ENCODE results near the gene SLC2A2.

SLC2A2 gene

GRCh38 chr3:171028025-171028778, 1.7 kb upstream of the SLC2A2 start:
- no peak for DNase-seq

DNA sequence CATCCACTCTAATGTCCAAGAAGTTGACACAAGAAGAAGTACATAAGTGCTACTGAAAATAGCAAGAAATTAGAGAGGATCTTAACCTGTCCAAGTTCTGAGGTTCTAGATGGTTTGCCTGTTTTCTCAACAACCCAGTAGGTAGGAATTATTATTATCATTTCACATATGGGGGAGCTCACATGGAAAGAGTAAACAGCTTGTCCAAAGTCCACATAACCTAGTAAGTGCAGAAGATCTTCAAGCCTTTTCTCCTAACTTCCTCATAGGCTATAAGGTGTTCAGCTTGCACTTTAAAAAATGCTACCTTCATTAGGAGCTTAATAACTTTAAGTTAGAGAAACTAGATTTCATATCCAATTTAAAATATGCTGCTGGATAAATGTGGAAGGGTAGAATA, 3.0 kb downstream of the SLC2A2 start:
- no peak for DNase-seq

DNA sequence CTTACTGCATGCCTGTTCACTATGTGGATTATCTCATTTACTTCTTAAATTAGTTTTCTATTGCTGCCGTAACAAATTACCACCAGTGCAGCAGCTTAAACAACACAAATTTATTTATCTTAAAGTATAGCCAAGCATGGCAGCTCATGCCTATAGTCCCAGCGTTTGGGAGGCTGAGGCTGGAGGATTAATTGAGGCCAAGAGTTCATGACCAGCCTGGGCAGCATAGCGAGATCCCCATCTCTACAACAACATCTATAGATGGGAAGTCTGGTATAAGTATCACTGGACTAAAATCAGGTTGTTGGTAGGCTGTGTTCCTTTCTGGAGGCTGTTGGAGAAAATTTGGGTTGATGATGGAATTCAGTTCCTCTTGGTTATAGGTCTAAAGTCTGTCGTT, 5.1 kb downstream of the SLC2A2 start:
- no peak for DNase-seq

GRCh38 chr3:171018156-171018935, 8.2 kb downstream of the SLC2A2 start:
- no peak for DNase-seq

DNA sequence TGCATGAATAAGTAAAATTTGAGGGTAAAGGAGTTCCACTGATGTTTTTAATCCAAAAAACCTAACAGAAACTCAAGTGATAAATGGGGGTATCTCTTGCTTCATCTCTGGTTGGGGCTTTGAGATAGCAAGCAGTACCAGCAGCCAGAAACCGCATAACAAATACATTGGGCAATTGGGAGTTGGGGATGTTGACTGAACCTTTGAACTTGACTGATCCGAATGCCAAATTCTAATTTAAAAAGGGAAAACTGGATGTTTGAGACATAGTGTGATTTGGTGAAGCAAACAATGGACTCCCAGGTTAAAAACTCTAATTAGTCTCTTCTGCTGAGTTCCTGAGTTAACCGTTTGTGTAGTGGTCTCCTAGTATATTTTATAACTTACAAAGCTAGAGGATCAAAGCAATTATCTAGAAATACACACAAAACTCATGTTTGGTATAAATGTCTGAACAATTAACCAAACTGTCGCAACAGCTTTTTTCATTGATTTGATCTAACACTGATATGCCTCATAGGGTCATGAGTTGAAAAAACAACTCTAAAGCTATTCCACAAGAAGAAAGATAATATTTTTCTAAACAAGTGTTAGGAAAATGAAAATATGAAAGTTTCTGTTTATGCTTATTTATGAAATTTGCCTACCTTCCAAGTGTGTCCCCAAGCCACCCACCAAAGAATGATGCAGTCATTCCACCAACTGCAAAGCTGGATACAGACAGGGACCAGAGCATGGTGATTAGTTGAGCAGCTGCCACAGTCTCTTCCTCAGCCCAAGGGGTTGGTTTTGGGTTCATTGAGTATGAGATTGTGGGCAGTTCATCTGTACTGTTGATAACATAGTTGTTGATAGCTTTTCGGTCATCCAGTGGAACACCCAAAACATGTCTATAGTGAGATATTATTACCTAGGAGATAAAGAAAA, 12.4 kb downstream of the SLC2A2 start:
- DNase-seq, result no peak

DNA sequence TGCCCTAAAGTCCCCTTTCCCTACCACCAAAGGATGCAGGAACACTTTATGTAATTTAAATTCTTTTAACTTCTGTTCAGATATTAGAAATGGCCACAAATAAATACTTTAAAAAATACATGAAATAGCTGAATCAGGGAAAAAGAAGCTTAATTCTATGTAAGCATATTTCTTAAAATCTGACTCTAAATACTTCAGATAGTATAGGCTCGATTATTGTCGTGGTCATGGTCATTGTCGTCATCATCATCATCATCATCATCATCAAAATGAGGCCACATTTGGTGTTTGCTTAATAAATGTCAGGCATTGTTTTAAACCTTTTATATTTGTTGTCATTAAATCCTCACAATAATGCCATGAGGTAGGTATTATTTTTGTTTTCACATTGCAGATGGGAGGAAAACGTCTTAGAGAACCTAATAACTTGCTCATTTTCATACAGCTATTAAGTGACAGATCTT, 14.6 kb downstream of the SLC2A2 start:
- DNase-seq, result no peak

DNA sequence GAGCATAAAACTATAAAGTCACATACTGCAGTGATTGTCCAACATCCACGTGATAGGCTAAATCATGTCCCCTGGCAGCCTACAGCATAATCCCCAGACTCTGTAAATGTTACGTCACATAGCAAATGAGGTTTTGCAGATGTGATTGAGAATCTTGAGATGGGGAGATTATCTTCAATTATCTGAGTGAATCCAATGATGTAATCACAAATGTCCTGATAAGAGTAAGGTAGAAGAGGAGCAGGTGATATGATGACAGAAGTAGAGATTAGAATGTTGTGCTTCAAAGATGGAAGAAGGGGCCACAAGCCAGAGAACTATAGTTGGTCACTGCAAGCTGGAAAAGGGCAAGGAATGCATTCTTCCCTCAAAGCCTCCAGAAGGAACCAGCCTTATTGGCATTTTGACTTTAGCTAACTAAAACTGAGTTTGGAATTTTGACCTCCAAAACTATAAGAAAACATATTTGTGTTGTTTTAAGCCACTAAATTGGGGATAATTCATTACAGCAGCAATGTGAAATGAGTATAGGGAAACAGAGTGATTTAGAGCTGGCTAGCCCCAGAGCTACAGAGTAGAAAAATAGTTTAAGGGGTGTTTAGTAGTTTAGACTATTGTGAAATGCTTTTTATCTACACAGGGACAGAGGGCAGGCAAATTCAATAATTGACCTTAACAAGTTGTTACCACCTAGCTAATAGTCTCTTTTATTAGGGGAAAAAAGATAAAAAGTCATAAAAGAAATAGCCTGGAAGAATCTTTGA, 15.2 kb downstream of the SLC2A2 start:
- DNase-seq, result no peak

GRCh38 chr3:171007316-171007715, 19.2 kb downstream of the SLC2A2 start:
- DNase-seq, result no peak

GRCh38 chr3:171005648-171006047, 20.9 kb downstream of the SLC2A2 start:
- DNase-seq, result no peak

GRCh38 chr3:171001957-171002694, 24.4 kb downstream of the SLC2A2 start:
- DNase-seq, result no peak

DNA sequence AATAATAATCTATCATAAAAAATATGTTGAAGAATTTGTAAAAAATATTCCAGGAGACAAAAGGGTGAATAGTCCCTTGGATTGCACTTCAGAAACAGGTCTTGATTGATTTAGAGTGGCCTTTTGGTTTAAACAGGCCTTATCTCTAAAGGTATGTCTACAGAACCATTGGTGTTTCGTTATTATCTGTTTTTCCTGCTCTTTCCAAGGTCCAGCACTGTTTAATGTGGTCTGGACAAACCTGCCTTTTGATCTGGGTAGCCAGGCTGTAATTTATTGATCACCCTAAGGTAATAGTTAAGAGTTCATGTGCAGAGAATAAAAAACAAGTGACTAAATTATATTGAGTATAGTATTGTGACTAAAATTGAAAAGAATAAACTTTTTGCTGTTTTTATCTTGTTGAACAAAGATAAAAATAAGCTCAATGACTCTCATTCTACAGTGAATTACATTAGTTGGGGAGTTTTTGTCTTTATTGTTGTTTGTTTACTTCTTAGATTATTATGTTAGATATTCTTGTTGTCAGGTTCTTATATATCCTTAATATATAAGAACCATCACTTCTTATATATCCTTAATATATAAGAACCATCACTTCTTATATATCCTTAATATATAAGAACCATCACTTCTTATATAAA, 25.1 kb downstream of the SLC2A2 start:
- DNase-seq, result no peak

- DNase-seq, result no peak
Observed at GRCh38 chr3:171000281-171000680, 26.2 kb downstream of the SLC2A2 start.

DNA sequence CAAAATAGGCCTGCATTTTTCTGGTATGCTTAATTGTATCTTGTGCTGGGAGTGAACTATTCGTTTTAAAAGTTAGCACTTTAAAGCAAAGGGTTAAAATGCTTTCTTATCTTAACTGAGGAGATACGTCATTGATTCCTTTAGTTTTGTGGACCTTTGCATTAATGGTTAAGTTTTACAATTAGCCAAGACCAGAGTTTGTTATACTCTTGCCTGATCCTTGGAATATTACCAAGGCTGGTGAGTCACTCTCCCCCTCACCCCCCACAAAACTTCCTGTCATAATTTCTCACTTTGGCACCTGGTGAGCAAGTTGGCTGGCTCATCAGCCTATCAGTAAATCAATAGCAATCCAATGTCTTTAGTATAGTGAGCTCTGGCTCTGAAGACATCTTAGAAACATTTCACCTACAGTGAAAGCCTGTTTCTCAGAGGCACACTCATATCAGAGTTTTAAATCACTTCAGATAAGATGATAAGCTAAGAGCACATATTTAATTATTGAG, 26.7 kb downstream of the SLC2A2 start:
- DNase-seq, result no peak

DNA sequence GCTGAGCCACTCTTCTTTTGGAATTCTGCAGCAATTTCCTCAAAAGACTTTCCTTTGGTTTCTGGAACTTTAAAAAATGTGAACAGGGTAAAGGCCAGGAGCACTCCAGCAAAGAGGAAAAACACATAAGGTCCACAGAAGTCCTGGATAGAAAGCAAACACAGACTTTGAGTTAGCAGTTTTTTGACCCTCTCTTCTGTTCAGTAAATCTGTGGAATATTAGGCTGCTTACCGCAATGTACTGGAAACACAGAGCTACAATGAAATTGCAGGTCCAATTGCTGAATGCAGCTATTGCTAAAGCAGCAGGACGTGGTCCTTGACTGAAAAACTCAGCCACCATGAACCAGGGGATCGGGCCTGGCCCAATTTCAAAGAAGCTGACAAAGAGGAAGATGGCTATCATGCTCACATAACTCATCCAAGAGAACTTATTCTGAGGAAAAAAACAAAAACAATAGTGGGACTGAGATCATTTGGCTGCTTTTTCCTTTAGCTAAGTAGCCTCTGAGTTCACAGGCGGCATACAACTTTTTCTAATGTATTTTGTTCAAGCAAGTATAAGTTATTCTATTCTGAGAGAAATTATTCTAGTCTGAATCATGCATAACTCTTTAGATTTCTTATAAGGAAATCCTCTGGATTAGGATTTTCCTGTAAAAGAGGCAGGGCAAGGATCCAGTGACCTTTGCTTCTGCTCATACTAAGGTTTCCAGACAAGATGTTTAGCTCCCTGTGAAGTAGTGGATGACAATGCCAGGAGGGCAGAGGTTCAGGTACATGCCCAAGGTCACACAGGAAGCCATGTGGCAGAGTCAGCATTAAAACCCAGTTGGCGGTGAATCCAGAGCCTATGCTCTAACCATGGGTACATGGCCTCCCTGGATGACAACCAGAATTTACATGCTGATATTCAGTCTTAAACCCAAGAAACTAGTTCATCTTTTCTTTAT, 28.3 kb downstream of the SLC2A2 start:
- DNase-seq, result no peak

DNA sequence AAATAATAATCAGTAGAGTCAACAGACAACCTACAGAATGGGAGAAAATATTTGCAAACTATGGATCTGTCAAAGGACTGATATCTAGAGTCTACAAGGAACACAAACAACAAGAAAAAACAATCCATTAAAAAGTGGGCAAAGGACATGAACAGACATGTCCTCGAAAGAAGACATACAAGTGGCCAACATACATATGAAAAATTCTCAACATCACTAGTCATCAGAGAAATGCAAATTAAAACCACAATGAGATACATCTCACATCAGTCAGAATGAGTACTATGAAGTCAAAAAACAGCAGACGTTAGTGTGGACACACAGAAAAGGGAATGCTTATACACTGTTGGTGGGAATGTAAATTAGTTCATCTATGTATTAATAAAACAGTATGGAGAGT, 33.7 kb downstream of the SLC2A2 start:
- no peak for DNase-seq

- DNase-seq, result no peak
Observed at GRCh38 chr3:170991664-170992063, 34.9 kb downstream of the SLC2A2 start.

DNA sequence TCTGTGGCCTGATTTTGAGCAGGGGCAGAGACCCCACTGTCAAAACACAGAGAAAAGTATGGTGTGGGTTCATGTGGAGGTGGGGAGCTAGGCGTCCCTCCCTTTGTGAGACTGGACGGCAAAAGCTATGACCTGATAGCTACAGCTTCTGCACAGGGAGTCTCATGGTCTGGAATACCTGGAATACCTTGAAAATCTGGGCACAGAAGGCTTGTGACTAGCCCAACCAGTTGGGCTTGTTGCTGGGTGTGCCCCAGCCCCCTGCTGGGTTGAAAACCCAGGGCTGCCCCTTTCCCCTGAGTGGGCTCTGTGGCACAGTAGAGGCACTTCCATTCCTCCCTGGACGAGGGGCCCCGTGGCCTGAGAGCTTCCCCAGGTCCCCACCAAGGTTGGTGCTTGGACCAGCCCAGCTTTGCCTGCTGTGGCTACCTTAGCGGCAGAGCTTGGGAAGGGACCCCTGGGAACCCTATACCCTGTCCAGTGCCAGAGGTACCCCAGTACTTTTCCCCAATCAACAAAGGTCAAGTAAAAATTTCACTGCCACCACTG, 37.3 kb downstream of the SLC2A2 start:
- no peak for DNase-seq

DNA sequence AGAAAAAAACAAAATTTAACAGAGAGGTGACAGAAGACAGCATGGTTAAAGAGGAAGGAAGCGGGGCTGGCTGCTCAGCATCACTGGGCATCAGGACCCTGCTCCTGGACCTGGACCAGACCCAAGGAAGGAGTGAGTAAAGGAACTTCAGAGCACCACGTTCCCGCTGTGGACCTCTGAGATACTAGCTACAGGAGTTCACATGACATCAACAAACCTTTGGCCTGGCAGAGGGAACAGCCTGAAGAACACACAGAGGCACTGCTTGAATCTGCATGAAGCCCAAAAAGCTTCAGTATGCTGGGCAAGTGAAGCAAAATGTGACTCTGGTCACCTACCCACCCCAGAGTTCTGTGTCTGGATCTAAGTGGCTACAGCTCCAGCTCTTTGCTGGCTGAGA, 38.1 kb downstream of the SLC2A2 start:
- DNase-seq, result no peak

- no peak for DNase-seq
Observed at GRCh38 chr3:170985304-170985703, 41.2 kb downstream of the SLC2A2 start.
